HUES64 (cell line): ENCODE data around the gene GPR137.
"Not testable (repeated sequence)": the region's sequence is repeated elsewhere in the genome, so short reads cannot be mapped to it uniquely, and the experiment has no call there.

ENCODE experiments used
- H3K27ac ChIP-seq: 2 replicates; pipeline ENCODE4 v1.7.0; 2013; ENCODE audit warnings: low read depth, low read length, inconsistent platforms
- H3K27me3 ChIP-seq: 2 replicates; pipeline ENCODE4 v1.6.1; 2013; ENCODE audit warnings: mild to moderate bottlenecking, low read length; ENCODE audit not compliant: insufficient read depth
- H3K36me3 ChIP-seq: 2 replicates; pipeline ENCODE4 v1.6.1; 2013; ENCODE audit warnings: mild to moderate bottlenecking, low read length; ENCODE audit not compliant: insufficient read depth
- H3K4me1 ChIP-seq: 2 replicates; pipeline ENCODE4 v1.6.1; 2013; ENCODE audit warnings: mild to moderate bottlenecking, low read length, moderate library complexity; ENCODE audit not compliant: insufficient read depth
- H3K4me3 ChIP-seq: 2 replicates; pipeline ENCODE4 v1.5.1; 2013; ENCODE audit warnings: mild to moderate bottlenecking, low read length, moderate library complexity
- H3K9ac ChIP-seq: 2 replicates; pipeline ENCODE4 v1.6.1; 2013; ENCODE audit warnings: mild to moderate bottlenecking, low read depth, low read length
- H3K9me3 ChIP-seq: 2 replicates; pipeline ENCODE4 v1.6.1; 2013; ENCODE audit warnings: low read depth, low read length; ENCODE audit not compliant: insufficient read depth
- WGBS: fragments of 150-250, 120-280 bp; methylation state at CpG from one replicate; pipeline ENCODE4 v1.1.7; 2013; ENCODE audit warnings: missing lambda C conversion rate; 5-methylcytosine and 5-hydroxymethylcytosine counted together

The GPR137 gene

DNA sequence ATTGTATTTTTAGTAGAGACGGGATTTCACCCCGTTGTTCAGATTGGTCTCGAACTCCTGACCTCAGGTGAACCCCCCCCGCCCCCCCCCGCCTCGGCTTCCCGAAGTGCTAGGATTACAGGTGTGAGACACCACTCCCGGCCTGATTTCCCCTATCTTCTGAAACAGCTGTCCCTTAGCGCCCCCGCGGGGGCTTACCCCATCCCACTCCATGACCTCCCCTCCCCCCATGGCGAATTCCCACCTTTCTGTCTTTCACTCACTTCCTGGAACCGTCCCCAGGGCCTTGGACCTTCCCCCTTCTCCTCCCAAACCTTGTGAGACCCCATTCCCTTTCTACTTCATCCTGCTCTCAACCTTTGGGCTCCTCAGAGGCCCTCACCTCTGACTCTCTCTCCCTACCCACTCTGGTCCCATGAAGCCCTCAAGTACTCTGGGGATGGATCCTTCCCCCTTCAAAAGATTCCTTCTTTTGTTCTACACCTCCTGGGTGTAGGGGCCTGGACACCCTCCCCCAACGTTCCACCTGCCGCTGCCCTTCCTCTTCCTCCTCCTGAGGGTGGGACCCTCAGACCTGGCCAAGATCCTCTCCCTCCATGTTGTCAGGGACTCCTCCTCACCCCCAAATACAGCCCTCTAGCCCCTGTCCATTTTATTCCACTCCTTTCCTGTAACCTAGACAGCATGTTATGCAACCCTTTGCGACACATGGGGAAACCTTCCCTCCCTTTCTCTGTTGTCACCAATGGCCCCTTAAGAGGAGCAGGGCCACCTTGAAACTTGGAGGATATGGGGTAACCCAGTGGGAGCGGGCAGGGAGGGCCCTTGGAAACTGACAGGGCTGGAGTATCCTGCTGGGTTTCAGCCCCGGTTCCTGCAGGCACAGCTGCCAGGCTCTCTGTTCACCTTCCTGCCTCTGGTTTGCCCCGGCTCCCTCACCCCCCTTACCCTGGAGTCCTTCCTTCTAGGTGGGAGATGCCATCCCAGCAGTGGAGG, 33.4 kb downstream of the GPR137 start:
- Histone ChIP-seq H3K27ac (peak overlapping the region; percentile 5; the same call in 1 of the 2 replicates), H3K27me3 (no peaks in the 10 kb centered on the region), H3K4me3 (peak overlapping the region; percentile 79), H3K36me3 (peaks cover 41% of the 10 kb centered on the region), H3K9ac (peak overlapping the region; percentile 92), H3K4me1 (peaks cover 8% of the 10 kb centered on the region; the same call in 1 of the 2 replicates), H3K9me3 (no peaks in the 10 kb centered on the region)
- WGBS: 31% methylated on average over 15 of the region's 19 CpGs

DNA sequence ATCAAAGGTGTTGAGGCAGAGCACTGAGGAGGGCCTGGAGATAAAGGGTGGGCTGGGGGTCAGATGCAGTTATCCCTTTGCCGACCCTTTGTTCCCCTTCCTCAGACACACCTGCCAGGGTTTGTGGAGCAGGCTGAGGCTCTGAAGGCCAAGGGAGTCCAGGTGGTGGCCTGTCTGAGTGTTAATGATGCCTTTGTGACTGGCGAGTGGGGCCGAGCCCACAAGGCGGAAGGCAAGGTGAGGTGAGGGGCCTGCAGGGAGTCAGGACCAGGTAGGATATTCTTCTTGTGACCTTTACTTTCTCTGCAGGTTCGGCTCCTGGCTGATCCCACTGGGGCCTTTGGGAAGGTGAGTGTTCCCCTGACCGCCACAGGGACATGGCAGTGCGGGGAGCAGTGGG, 34.9 kb downstream of the GPR137 start:
- 94% methylated on average over 7 of the region's 7 CpGs for WGBS
- Histone ChIP-seq H3K4me1 (peaks cover 12% of the 10 kb centered on the region; the same call in 1 of the 2 replicates), H3K36me3 (peaks cover 28% of the 10 kb centered on the region), H3K9me3 (no peaks in the 10 kb centered on the region), H3K27me3 (no peaks in the 10 kb centered on the region), H3K27ac (no peak overlapping the region), H3K4me3 (no peak overlapping the region), H3K9ac (no peak overlapping the region)

DNA sequence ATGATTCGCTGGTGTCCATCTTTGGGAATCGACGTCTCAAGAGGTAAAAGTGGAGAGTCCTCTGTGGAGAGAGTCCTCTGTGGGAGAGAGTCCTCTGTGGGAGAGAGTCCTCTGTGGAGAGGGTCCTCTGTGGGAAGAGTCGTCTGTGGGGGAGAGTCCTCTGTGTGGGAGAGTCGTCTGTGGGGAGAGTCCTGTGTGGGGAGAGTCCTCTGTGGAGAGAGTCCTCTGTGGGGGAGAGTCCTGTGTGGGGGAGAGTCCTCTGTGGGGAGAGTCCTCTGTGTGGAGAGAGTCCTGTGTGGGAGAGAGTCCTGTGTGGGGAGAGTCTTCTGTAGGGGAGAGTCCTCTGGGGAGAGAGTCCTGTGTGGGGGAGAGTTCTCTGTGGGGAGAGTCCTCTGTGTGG, 35.4 kb downstream of the GPR137 start:
- peaks cover 12% of the 10 kb centered on the region; the same call in 1 of the 2 replicates for H3K4me1 ChIP-seq
- H3K36me3 ChIP-seq: peaks cover 26% of the 10 kb centered on the region
- H3K27me3 ChIP-seq: no peaks in the 10 kb centered on the region
- 93% methylated on average over 5 of the region's 5 CpGs for WGBS
- H3K4me3 ChIP-seq: no peak overlapping the region
- H3K27ac ChIP-seq: no peak overlapping the region
- H3K9ac ChIP-seq: no peak overlapping the region
- H3K9me3 ChIP-seq: no peaks in the 10 kb centered on the region

DNA sequence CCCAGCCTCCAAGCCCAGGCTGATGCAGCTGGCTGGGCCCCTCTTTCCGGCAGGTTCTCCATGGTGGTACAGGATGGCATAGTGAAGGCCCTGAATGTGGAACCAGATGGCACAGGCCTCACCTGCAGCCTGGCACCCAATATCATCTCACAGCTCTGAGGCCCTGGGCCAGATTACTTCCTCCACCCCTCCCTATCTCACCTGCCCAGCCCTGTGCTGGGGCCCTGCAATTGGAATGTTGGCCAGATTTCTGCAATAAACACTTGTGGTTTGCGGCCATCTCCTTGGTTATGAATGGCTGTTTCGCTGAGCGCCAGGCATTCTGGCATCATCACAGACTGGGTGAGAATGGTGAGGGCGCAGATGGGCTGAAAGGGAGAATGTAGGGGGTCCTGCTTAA, 35.9 kb downstream of the GPR137 start:
- Histone ChIP-seq H3K4me3 (no peak overlapping the region), H3K36me3 (peaks cover 21% of the 10 kb centered on the region), H3K27ac (no peak overlapping the region), H3K9ac (no peak overlapping the region), H3K27me3 (no peaks in the 10 kb centered on the region), H3K4me1 (peaks cover 12% of the 10 kb centered on the region; the same call in 1 of the 2 replicates), H3K9me3 (no peaks in the 10 kb centered on the region)
- 95% methylated on average over 5 of the region's 5 CpGs for WGBS

DNA sequence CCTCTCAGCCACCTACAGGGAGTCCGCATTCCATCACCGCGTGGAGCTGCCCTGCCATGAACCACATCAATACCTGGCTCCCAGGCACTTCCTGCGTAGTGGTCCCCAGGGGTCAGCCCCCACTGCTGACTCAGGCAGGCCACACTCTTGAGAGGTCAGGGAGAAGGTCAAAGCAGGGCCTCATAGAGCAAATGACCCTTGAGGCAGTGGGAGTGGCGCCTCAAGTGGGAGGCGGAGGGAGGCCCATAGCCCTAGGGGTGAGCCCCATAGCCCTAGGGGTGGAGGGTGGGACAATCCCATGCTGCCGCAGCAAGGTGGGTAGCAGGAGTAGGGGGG, 37.2 kb downstream of the GPR137 start:
- no peaks in the 10 kb centered on the region for H3K27me3 ChIP-seq
- H3K36me3 ChIP-seq: peaks cover 20% of the 10 kb centered on the region
- H3K27ac ChIP-seq: no peak overlapping the region
- peaks cover 12% of the 10 kb centered on the region; the same call in 1 of the 2 replicates for H3K4me1 ChIP-seq
- H3K4me3 ChIP-seq: no peak overlapping the region
- H3K9me3 ChIP-seq: no peaks in the 10 kb centered on the region
- WGBS: 78% methylated on average over 7 of the region's 7 CpGs
- H3K9ac ChIP-seq: no peak overlapping the region

DNA sequence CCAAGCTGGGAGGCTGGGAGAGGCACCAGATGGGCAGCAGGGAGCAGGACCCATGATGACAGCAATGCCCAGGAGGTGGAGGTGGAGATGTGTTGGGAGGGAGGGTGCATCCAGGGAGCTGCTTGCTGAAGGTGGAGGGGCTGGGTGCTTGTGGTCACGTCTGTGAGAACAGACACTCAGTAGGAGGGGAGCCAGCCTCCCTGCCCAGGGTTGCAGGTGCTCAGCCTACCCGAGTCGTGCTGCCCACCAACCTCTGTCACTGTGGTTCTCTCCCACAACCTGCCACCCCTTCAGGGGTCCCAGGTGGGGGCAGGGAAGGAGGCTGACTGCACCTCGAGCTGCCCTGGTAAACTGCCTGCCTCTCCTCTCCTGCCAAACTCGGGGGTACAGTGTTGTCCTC, 37.7 kb downstream of the GPR137 start:
- peaks cover 12% of the 10 kb centered on the region; the same call in 1 of the 2 replicates for H3K4me1 ChIP-seq
- no peak overlapping the region for H3K9ac ChIP-seq
- peaks cover 20% of the 10 kb centered on the region for H3K36me3 ChIP-seq
- no peaks in the 10 kb centered on the region for H3K27me3 ChIP-seq
- H3K27ac ChIP-seq: no peak overlapping the region
- WGBS: 86% methylated on average over 5 of the region's 5 CpGs
- no peaks in the 10 kb centered on the region for H3K9me3 ChIP-seq
- H3K4me3 ChIP-seq: no peak overlapping the region

DNA sequence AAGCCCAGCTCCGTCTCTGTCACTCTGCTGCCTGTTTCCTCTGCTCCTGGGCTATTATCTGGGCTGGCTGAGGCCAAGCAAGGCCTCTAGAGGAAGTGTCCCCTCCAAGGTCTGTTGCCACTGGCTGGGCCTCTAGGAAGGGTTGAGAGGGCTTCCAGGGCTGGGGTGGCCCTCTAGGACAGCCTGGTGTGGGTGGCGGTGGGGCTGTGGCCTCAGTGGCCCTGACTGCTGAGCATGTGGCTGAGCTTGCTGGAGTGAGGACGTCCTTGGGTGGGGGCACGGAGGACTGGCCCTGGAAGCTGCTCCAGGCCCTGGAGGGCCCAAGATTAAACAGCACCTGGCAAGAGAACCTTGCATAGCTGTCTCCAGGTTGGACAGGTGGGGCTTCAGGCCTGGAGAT, 38.3 kb downstream of the GPR137 start:
- H3K9me3 ChIP-seq, H3K27me3 ChIP-seq, H3K9ac ChIP-seq, H3K4me3 ChIP-seq, H3K27ac ChIP-seq: not testable (repeated sequence)
- Histone ChIP-seq H3K36me3 (peaks cover 20% of the 10 kb centered on the region), H3K4me1 (peaks cover 11% of the 10 kb centered on the region; the same call in 1 of the 2 replicates)
- WGBS: 91% methylated on average over 4 of the region's 4 CpGs

DNA sequence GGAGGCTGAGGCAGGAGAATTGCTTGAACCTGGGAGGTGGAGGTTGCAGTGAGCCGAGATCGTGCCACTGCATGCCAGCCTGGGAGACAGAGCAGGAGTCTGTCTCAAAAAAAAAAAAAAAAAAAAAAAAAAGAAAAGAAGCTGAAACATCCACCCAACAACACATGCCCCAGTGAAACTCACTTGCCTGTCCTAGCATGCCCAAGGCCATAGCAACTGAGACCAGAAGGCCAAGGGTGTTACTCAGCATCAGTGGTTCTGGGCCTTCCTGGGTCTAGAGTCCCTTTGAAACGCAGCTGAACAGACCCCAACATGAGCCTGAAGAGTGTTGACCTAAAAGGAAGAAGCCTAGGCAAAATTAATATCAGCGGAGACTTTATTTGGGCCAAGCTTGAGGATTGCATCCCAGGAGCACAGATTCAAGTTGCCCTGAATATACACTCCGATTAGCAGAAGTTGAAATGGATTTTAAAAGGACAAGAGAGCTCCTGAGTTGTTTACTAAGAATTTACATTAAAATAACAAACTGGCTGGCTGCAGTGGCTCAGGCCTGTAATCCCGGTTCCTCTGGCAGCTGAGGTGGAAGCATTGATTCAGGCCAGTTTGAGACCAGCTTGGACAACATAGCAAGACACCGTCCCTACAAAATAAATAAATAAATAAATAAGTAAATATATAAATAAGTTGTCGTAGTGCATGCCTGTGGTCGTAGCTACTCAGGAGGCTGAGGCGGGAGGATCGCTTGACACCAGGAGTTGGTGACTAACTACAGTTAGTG, 39.2 kb downstream of the GPR137 start:
- H3K36me3 ChIP-seq: peaks cover 20% of the 10 kb centered on the region
- H3K9ac ChIP-seq: no peak overlapping the region
- H3K9me3 ChIP-seq: no peaks in the 10 kb centered on the region
- peaks cover 4% of the 10 kb centered on the region; the same call in 1 of the 2 replicates for H3K4me1 ChIP-seq
- no peak overlapping the region for H3K4me3 ChIP-seq
- H3K27ac ChIP-seq: peak overlapping the region; percentile 70; the same call in 1 of the 2 replicates
- 81% methylated on average over 9 of the region's 11 CpGs for WGBS
- no peaks in the 10 kb centered on the region for H3K27me3 ChIP-seq

DNA sequence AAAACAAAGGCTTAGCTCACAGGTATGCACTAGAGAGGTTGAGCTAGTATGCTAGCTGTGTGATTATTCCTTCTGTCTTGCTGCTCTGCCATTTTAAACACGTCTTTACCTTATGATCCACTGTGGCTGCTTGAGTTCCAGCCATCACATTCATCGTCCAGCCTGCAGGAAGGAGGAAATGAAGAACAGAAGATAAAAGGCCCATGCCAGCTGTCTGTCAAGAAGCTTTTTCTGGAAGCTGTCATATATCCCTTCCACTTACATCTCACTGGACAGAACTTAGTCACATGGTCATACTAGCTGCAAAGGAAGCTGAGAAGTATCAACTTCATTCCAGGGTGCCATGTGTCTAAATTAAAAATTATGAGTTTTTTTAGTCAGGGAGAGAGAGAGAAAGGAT, 41.7 kb downstream of the GPR137 start:
- Histone ChIP-seq H3K4me1 (peaks cover 8% of the 10 kb centered on the region), H3K27ac (no peak overlapping the region), H3K9ac (no peak overlapping the region), H3K4me3 (no peak overlapping the region), H3K36me3 (no peaks in the 10 kb centered on the region), H3K9me3 (no peaks in the 10 kb centered on the region), H3K27me3 (no peaks in the 10 kb centered on the region)
- WGBS: 90% methylated on average over 2 of the region's 2 CpGs

DNA sequence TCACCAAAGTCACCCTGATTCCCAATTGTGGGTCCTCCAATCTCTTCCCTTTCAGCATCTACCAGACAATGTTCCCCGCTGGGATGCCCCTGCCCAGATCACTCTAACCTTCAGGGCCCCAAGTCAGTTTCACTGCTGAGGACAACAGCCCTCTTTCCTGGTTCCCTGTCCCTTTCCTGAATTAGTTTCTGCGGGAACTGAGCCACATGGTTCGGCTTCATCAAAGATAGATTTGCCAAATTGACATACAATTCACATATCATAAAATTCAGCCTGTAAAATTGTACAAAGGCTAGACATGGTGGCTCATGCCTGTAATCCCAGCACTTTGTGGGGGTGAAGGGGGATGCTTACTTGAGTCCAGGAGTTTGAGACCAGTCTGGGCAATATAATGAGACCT, 42.3 kb downstream of the GPR137 start:
- Histone ChIP-seq H3K27me3 (no peaks in the 10 kb centered on the region), H3K4me3 (no peak overlapping the region), H3K9ac (no peak overlapping the region), H3K9me3 (no peaks in the 10 kb centered on the region), H3K27ac (no peak overlapping the region), H3K4me1 (peaks cover 8% of the 10 kb centered on the region), H3K36me3 (no peaks in the 10 kb centered on the region)
- 97% methylated on average over 3 of the region's 3 CpGs for WGBS

DNA sequence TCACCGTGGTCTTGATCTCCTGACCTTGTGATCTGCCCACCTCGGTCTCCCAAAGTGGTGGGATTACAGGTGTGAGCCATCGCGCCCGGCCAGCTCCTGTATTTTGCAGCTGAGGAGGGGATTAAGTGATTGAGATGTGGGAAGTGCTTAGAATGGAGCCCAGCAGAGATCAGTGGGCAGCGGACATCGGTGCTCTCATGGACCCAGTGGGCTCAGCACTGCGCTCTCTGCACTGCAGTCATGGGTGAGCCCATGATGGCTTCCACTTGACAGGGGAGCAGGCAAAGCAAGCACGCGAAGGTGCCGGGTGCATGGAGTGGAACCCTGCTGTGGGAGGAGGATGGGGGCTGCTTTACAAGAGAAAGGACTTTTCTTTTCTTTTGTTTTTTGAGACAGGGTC, 45.2 kb downstream of the GPR137 start:
- peaks cover 4% of the 10 kb centered on the region; the same call in 1 of the 2 replicates for H3K4me1 ChIP-seq
- H3K9ac ChIP-seq: no peak overlapping the region
- H3K27ac ChIP-seq: no peak overlapping the region
- no peaks in the 10 kb centered on the region for H3K27me3 ChIP-seq
- 74% methylated on average over 11 of the region's 11 CpGs for WGBS
- no peak overlapping the region for H3K4me3 ChIP-seq
- no peaks in the 10 kb centered on the region for H3K36me3 ChIP-seq
- no peaks in the 10 kb centered on the region for H3K9me3 ChIP-seq
